GM12873 (cell line): ENCODE data around the gene CCDC136.

Source experiments
- TF ChIP-seq, protein P1 (sequence below): IDR thresholded peaks from 2 replicates; pipeline ENCODE4 v1.5.1; 2012; ENCODE audit warnings: low read depth, mild to moderate bottlenecking, moderate library complexity, low read length, control low read depth; ENCODE audit not compliant: insufficient read depth; ENCODE audit errors: missing control alignments

CCDC136 gene

DNA sequence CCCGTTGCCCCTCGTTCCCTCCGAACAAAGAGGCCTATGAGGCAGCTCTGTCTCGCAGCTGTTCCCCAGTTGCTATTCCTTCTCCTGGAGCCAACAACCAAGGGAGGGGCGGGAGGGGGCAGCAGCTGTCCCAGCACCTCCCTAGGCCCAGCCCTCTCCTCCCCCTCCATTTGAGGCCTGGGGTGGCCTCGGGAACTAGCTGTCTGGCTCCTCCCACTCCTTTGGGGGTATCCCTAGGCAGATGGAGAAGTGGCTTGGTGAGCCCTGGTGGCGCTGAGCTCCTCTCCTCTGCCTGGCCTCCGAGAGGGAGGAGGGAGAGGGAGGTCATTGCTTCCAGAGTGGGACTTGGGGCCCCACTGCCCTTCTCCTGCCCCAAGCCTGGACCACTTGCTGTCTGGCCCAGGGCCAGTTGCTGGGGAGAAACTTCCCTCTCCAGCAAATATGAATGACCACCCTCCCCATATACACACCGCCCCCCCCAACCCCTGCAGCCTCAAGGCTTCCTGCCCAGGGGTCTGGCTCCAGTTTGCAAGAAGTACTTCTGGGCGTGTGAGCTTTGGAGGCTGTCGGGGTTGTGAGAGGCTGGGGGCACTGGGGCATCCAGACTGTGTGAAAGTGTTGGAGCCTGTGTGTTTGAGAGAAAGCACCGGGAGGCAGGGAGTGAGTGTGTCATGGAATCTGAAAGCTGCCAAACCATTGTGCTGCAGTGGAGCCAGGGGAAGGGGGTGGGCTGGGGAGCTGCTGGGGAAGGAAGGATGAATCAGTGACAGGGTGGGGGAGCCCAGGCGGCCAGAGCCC is 41.6 kb downstream of the CCDC136 start:
- TF ChIP-seq, protein P1, sequence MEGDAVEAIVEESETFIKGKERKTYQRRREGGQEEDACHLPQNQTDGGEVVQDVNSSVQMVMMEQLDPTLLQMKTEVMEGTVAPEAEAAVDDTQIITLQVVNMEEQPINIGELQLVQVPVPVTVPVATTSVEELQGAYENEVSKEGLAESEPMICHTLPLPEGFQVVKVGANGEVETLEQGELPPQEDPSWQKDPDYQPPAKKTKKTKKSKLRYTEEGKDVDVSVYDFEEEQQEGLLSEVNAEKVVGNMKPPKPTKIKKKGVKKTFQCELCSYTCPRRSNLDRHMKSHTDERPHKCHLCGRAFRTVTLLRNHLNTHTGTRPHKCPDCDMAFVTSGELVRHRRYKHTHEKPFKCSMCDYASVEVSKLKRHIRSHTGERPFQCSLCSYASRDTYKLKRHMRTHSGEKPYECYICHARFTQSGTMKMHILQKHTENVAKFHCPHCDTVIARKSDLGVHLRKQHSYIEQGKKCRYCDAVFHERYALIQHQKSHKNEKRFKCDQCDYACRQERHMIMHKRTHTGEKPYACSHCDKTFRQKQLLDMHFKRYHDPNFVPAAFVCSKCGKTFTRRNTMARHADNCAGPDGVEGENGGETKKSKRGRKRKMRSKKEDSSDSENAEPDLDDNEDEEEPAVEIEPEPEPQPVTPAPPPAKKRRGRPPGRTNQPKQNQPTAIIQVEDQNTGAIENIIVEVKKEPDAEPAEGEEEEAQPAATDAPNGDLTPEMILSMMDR: no peak

DNA sequence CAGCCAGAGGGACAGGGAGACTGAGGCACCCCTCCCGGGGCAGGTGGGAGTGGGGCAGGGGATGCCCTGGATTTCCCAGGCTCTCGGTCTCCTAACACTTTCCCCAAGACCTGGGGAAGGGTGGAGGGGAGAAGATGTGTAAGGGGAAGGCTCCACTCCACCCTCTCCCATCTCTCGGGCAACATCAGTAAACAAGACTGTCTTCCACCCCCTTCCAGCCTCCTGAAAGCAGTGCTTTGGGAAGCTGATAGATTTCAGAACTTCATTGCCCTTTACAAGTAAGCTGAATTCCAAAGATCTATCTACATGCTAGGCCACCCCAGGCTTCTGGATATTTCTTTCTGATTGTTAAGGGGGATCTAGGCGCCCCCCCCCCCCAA is 42.2 kb downstream of the CCDC136 start:
- TF ChIP-seq, protein P1: no peak

DNA sequence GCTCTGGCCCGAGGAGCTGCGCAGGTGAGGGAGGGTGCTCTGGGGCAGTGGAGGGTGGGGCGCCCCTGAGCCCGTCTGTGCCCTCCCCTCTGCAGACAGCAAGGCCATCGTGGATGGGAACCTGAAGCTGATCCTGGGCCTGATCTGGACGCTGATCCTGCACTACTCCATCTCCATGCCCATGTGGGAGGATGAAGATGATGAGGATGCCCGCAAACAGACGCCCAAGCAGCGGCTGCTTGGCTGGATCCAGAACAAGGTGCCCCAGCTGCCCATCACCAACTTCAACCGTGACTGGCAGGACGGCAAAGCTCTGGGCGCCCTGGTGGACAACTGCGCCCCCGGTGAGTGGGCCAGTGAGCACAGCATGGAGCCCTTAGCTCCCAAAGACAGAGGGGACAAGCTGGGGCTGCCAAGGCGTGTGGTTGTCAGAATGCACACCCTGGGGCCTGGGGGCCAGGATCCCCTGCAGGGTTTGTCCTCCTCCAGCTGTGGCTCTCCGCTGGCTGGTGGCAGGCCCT is 43.5 kb downstream of the CCDC136 start:
- TF ChIP-seq, protein P1: no peak

DNA sequence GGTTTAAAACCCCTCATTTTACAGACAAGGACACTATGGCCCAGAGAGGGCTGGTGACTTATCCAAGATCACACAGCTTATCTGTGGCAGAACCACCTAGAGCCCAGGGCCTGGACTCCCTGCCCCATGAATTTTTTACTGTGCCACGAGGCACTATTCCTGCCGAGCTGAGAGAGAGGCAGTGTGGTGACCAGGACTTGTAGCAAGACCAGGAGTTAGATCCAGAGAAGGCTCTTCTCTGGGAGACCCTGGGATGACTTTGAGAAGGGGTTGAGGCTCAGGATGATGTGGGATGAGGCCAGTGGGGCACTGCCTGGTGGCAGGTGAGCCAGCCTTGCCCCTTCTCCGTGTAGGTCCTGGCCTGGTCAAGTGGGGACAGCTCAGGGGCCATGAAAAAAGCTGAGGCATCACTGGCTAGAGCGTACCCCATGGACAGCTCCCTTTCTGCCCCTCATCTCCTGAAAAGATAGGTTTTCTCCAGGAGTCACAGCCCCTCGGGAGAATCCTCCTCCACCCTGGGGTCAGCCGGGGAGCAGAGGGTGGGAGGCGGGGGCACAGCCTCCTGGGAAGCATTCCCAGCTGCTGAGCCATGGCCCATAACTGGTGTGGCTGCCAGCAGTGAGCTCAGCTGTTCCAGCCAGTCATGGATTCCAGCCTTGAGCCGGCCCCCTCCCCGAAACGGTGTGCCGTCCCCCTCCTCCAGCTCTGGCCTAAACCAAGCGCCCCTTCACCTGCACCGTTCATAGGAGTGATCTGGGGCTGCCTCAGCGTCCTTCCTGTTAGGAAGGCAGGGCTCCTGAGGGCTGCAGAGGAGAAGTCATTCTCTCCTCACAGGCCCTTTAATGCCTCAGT is 44.2 kb downstream of the CCDC136 start:
- TF ChIP-seq, protein P1: no peak

DNA sequence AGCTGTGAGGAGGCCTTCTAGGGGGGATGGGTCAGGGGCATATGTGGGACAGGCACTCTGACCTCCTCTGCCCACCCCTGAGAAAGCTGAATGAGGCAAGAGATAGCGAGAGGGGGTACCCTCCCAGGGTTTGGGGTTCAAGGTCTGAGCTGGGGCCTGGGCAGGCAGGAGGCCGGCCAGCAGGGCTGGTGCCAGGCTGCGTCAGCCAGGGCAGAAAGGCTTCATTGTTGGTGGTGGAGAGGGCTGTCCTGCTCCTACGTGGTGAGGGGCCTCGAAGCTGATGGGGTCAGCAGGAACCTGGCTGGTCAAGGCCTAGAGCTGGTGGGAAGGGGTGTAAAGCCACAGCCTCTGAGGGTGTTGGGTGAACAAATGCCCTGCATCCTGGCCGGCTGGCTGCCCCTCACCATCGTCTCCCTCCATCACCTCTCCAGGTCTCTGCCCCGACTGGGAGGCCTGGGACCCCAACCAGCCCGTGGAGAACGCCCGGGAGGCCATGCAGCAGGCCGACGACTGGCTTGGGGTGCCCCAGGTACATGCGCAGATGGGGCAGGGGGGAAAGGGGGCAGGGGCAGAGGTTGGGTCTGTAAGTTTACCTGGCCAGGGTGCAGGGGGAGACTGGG is 45.1 kb downstream of the CCDC136 start:
- TF ChIP-seq, protein P1: no peak

DNA sequence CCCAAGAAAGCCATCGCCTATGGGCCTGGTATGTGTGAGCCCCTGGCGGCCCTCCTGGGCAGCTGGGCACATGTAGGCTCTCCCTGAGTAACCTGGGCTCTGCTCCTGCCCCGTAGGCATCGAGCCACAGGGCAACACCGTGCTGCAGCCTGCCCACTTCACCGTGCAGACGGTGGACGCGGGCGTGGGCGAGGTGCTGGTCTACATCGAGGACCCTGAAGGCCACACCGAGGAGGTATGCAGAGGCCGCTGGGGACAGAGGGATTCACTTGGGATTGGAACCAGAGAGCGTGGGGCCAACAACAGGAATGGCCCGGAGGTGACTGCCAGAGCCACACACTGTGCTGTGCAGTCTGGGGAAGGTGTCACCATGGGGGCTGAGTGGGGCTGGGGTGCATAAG is 45.8 kb downstream of the CCDC136 start:
- TF ChIP-seq, protein P1: no peak

DNA sequence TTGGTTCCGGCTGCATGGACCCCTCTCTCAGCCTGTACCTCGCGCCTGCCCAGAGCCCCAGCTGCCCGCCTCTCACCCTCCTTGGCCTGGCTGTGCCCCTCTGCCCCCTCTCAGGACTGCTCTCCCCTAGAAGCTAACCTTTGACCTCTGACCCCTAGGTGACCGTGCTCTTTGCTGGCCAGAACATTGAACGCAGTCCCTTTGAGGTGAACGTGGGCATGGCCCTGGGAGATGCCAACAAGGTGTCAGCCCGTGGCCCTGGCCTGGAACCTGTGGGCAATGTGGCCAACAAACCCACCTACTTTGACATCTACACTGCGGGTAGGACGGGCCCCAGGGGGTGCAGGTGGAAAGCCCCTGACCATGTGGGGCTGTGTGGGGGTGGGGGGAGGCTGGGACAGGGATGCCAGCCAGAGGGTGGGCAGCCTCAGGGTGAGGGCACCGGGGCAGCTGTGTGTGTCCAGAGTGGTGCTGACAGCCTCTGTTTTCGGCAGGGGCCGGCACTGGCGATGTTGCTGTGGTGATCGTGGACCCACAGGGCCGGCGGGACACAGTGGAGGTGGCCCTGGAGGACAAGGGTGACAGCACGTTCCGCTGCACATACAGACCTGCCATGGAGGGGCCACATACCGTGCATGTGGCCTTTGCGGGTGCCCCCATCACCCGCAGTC is 46.5 kb downstream of the CCDC136 start:
- TF ChIP-seq, protein P1: no peak
